Suprapubic skin (tissue), 4 donors: ENCODE results near the gene MRPL16. TPM values are rescaled to one million over a fixed set of nuclear protein-coding genes. Genes with fewer than 3 reads are reported as not detected.
"Not testable (repeated sequence)": the region's sequence is repeated elsewhere in the genome, so short reads cannot be mapped to it uniquely, and the experiment has no call there.

Experiments used
- DNase-seq, 2 donors: peaks; one replicate each; pipeline ENCODE4 v3.0.0-alpha.2; 2019; ENCODE audit warnings: low spot score in 2 of 2
- H3K27ac ChIP-seq: fragments of 200-600 bp; sonication (generic); one replicate; pipeline ENCODE4 v1.5.1; 2019
- H3K27me3 ChIP-seq: fragments of 200-600 bp; sonication (generic); one replicate; pipeline ENCODE4 v1.5.1; 2019
- H3K36me3 ChIP-seq: fragments of 200-600 bp; sonication (generic); one replicate; pipeline ENCODE4 v1.5.1; 2019
- H3K4me1 ChIP-seq: fragments of 200-600 bp; sonication (generic); one replicate; pipeline ENCODE4 v1.5.1; 2019
- H3K4me3 ChIP-seq: fragments of 200-600 bp; sonication (generic); one replicate; pipeline ENCODE4 v1.5.1; 2019; ENCODE audit warnings: mild to moderate bottlenecking
- H3K9me3 ChIP-seq: fragments of 200-600 bp; sonication (generic); one replicate; pipeline ENCODE4 v1.5.1; 2019
- CTCF ChIP-seq, 2 donors: fragments of 200-600 bp in 1 of 2; fragments of 450-650 bp in 1 of 2; sonication (generic) in 1 of 2; IDR thresholded peaks; one replicate each; pipeline ENCODE4 v1.5.1; 2016 to 2019; ENCODE audit warnings: antibody characterized with exemption in 2 of 2, mild to moderate bottlenecking in 1 of 2, moderate library complexity in 1 of 2
- EP300 ChIP-seq: sonication (generic); formaldehyde crosslinking; IDR thresholded peaks from one replicate; pipeline ENCODE4 v1.6.1; 2017; ENCODE audit warnings: antibody characterized with exemption
- POLR2A ChIP-seq, 2 donors: fragments of 450-650 bp; IDR thresholded peaks; one replicate each; pipeline ENCODE4 v1.6.1; 2017; ENCODE audit warnings: antibody characterized with exemption in 2 of 2, mild to moderate bottlenecking in 2 of 2, moderate library complexity in 2 of 2
- POLR2AphosphoS5 ChIP-seq, 3 donors: sonication (generic); formaldehyde crosslinking; IDR thresholded peaks; one replicate each; pipeline ENCODE4 v1.6.1; 2017; ENCODE audit warnings: antibody characterized with exemption in 3 of 3
- WGBS: methylation state at CpG from one replicate; pipeline ENCODE4 v1.1.5; 2018; 5-methylcytosine and 5-hydroxymethylcytosine counted together
- total RNA-seq, 4 donors: library from RNA; depleted of rRNA; stranded (reverse); fragments of >200 nt; gene quantifications; one replicate each; pipeline ENCODE4 v1.1.0, GENCODE V29; 2016

Gene MRPL16
- total RNA-seq, 4 donors from 2014 or later, result 27.8 to 42.0 (median 32.4) TPM

GRCh38 chr11:59794417-59794816, 16.2 kb downstream of the MRPL16 start:
- no peak overlapping the region for H3K27ac ChIP-seq
- TF ChIP-seq POLR2AphosphoS5 (IDR thresholded peaks at IDR 0.05) (no peak), POLR2A (IDR thresholded peaks at IDR 0.05) (no peak), EP300 (no peak), CTCF (IDR thresholded peaks at IDR 0.05) (no peak)
- WGBS, result 95% methylated on average over 3 of the region's 3 CpGs
- H3K36me3 ChIP-seq, result peaks cover 90% of the 10 kb centered on the region
- no peaks in the 10 kb centered on the region for H3K4me1 ChIP-seq
- no peaks in the 10 kb centered on the region for H3K9me3 ChIP-seq
- DNase-seq, result no peak
- H3K4me3 ChIP-seq, result no peak overlapping the region
- H3K27me3 ChIP-seq, result no peaks in the 10 kb centered on the region

GRCh38 chr11:59792507-59792906, 18.1 kb downstream of the MRPL16 start:
- 79% methylated on average over 1 of the region's 1 CpG for WGBS
- no peak for DNase-seq
- Histone ChIP-seq H3K4me1 (peaks cover 5% of the 10 kb centered on the region), H3K9me3 (no peaks in the 10 kb centered on the region), H3K27me3 (no peaks in the 10 kb centered on the region), H3K27ac (no peak overlapping the region), H3K4me3 (no peak overlapping the region), H3K36me3 (peaks cover 95% of the 10 kb centered on the region)
- TF ChIP-seq POLR2A (IDR thresholded peaks at IDR 0.05), result no peak

GRCh38 chr11:59791639-59792038, 18.9 kb downstream of the MRPL16 start:
- H3K27me3 ChIP-seq, result no peaks in the 10 kb centered on the region
- peaks cover 90% of the 10 kb centered on the region for H3K36me3 ChIP-seq
- H3K4me1 ChIP-seq, result peaks cover 14% of the 10 kb centered on the region
- no peak for DNase-seq
- no peak overlapping the region for H3K27ac ChIP-seq
- H3K9me3 ChIP-seq, result no peaks in the 10 kb centered on the region
- 88% methylated on average over 4 of the region's 4 CpGs for WGBS
- TF ChIP-seq POLR2AphosphoS5 (IDR thresholded peaks at IDR 0.05) (no peak), EP300 (no peak), POLR2A (IDR thresholded peaks at IDR 0.05) (no peak), CTCF (IDR thresholded peaks at IDR 0.05) (no peak)
- H3K4me3 ChIP-seq, result no peak overlapping the region

- Histone ChIP-seq H3K4me1 (peaks cover 18% of the 10 kb centered on the region), H3K4me3 (no peak overlapping the region), H3K27ac (no peak overlapping the region), H3K9me3 (no peaks in the 10 kb centered on the region), H3K36me3 (peaks cover 57% of the 10 kb centered on the region), H3K27me3 (no peaks in the 10 kb centered on the region)
- no peak for DNase-seq
- no peak for TF ChIP-seq EP300
- TF ChIP-seq POLR2AphosphoS5 (IDR thresholded peaks at IDR 0.05), result no peak
- no peak for TF ChIP-seq CTCF (IDR thresholded peaks at IDR 0.05)
- no peak for TF ChIP-seq POLR2A (IDR thresholded peaks at IDR 0.05)
- 65% methylated on average over 3 of the region's 3 CpGs for WGBS
Observed at GRCh38 chr11:59787816-59788215, 22.8 kb downstream of the MRPL16 start.

GRCh38 chr11:59787255-59787588, 23.4 kb downstream of the MRPL16 start:
- Histone ChIP-seq H3K27me3 (no peaks in the 10 kb centered on the region), H3K4me3 (no peak overlapping the region), H3K4me1 (peaks cover 18% of the 10 kb centered on the region), H3K27ac (no peak overlapping the region), H3K9me3 (no peaks in the 10 kb centered on the region), H3K36me3 (peaks cover 53% of the 10 kb centered on the region)
- TF ChIP-seq POLR2A (IDR thresholded peaks at IDR 0.05) (no peak), EP300 (no peak), POLR2AphosphoS5 (IDR thresholded peaks at IDR 0.05) (no peak), CTCF (IDR thresholded peaks at IDR 0.05) (no peak)
- no peak for DNase-seq
- WGBS, result 72% methylated on average over 4 of the region's 4 CpGs

GRCh38 chr11:59785818-59786217, 24.8 kb downstream of the MRPL16 start:
- Histone ChIP-seq H3K27me3 (no peaks in the 10 kb centered on the region), H3K9me3 (no peaks in the 10 kb centered on the region), H3K4me3 (no peak overlapping the region), H3K4me1 (peaks cover 18% of the 10 kb centered on the region), H3K27ac (no peak overlapping the region), H3K36me3 (peaks cover 44% of the 10 kb centered on the region)
- DNase-seq, result no peak
- TF ChIP-seq POLR2AphosphoS5 (IDR thresholded peaks at IDR 0.05) (no peak), EP300 (no peak), CTCF (IDR thresholded peaks at IDR 0.05) (no peak), POLR2A (IDR thresholded peaks at IDR 0.05) (no peak)
- 83% methylated on average over 4 of the region's 4 CpGs for WGBS

GRCh38 chr11:59784441-59784840, 26.1 kb downstream of the MRPL16 start:
- not testable (repeated sequence) for H3K9me3 ChIP-seq, DNase-seq, H3K4me3 ChIP-seq, H3K27ac ChIP-seq, H3K27me3 ChIP-seq
- H3K36me3 ChIP-seq, result peaks cover 37% of the 10 kb centered on the region
- 87% methylated on average over 5 of the region's 5 CpGs for WGBS
- peaks cover 18% of the 10 kb centered on the region for H3K4me1 ChIP-seq
